Smooth muscle cell (in vitro differentiated cells): ENCODE results near the gene BYSL. TPM values are rescaled to one million over a fixed set of nuclear protein-coding genes. Genes with fewer than 3 reads are reported as not detected.

Experiments
- DNase-seq: peaks from one replicate; lab custom pipeline; 2025; ENCODE audit not compliant: unreplicated experiment; lab: John Stamatoyannopoulos, UW
- H2AFZ ChIP-seq: fragments of 200-600 bp; sonication (generic); 2 replicates; pipeline ENCODE4 v1.6.0; 2016; ENCODE audit warnings: antibody characterized with exemption, low read depth, mild to moderate bottlenecking
- H3F3A ChIP-seq: fragments of 200-600 bp; sonication (generic); 2 replicates; pipeline ENCODE4 v1.6.0; 2017; ENCODE audit warnings: antibody characterized with exemption, low read depth
- H3K27ac ChIP-seq: fragments of 200-600 bp; sonication (generic); 2 replicates; pipeline ENCODE4 v1.5.1; 2016; ENCODE audit warnings: low read depth, mild to moderate bottlenecking
- H3K27me3 ChIP-seq: fragments of 200-600 bp; sonication (generic); 2 replicates; pipeline ENCODE4 v1.6.1; 2016; ENCODE audit warnings: low read depth, mild to moderate bottlenecking
- H3K36me3 ChIP-seq: fragments of 200-600 bp; sonication (generic); 2 replicates; pipeline ENCODE4 v1.5.1; 2016; ENCODE audit warnings: low read depth
- H3K4me1 ChIP-seq: fragments of 200-600 bp; sonication (generic); 2 replicates; pipeline ENCODE4 v1.5.1; 2016; ENCODE audit warnings: low read depth
- H3K4me2 ChIP-seq: fragments of 200-600 bp; sonication (generic); 2 replicates; pipeline ENCODE4 v1.6.0; 2016; ENCODE audit warnings: mild to moderate bottlenecking
- H3K4me3 ChIP-seq: fragments of 200-600 bp; sonication (generic); 2 replicates; pipeline ENCODE4 v1.5.1; 2016; ENCODE audit warnings: mild to moderate bottlenecking
- H3K79me2 ChIP-seq: fragments of 200-600 bp; sonication (generic); 2 replicates; pipeline ENCODE4 v1.6.0; 2016; ENCODE audit warnings: low read depth, mild to moderate bottlenecking
- H3K9ac ChIP-seq: fragments of 200-600 bp; sonication (generic); 2 replicates; pipeline ENCODE4 v1.6.0; 2016; ENCODE audit warnings: low read depth
- H3K9me3 ChIP-seq: fragments of 200-600 bp; sonication (generic); replicated peaks from 2 replicates; pipeline ENCODE4 v1.5.1; 2016; ENCODE audit warnings: low read depth
- H4K20me1 ChIP-seq: fragments of 200-600 bp; sonication (generic); 2 replicates; pipeline ENCODE4 v1.6.0; 2016; ENCODE audit warnings: low read depth
- WGBS: methylation state at CpG from one replicate; pipeline ENCODE4 v1.1.7; 2016; ENCODE audit warnings: low lambda C conversion rate; 5-methylcytosine and 5-hydroxymethylcytosine counted together
- polyA plus RNA-seq: library from polyadenylated mRNA; unstranded; fragments of >200 nt; fragmentation: Nextera tagmentation; extraction: Ambion mirVana; gene quantifications from 2 replicates; pipeline ENCODE4 v1.2.1, GENCODE V29; 2016
- total RNA-seq: library from RNA; depleted of rRNA; stranded (reverse); fragments of >200 nt; gene quantifications from 2 replicates; pipeline ENCODE4 v1.2.3, GENCODE V29; 2014
- TF ChIP-seq, protein P1 (sequence below): fragments of 200-600 bp; sonication (generic); IDR thresholded peaks from 2 replicates; pipeline ENCODE4 v1.5.1; 2017; ENCODE audit warnings: borderline replicate concordance, mild to moderate bottlenecking, antibody characterized with exemption; ENCODE audit not compliant: insufficient read depth, poor library complexity, severe bottlenecking

Gene BYSL
- total and polyA plus RNA-seq, 2 experiments from 2014 or later: 11.4 to 23.8 TPM

DNA sequence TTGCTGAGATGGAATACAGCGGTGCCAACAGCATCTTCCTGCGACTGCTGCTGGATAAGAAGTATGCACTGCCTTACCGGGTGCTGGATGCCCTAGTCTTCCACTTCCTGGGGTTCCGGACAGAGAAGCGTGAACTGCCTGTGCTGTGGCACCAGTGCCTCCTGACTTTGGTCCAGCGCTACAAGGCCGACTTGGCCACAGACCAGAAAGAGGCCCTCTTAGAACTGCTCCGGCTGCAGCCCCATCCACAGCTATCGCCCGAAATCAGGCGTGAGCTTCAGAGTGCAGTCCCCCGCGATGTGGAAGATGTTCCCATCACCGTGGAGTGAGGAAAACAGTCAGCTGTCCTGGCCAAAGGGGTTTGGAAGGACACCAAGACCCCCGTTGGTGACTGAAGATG, 11.1 kb downstream of the BYSL start:
- DNase-seq: no peak
- no peak overlapping the region for H3K9ac ChIP-seq
- H3K9me3 ChIP-seq: no peaks in the 10 kb centered on the region
- peaks cover 25% of the 10 kb centered on the region for H4K20me1 ChIP-seq
- no peak overlapping the region for H3K27ac ChIP-seq
- no peaks in the 10 kb centered on the region for H3K27me3 ChIP-seq
- no peak overlapping the region for H3K4me2 ChIP-seq
- TF ChIP-seq, protein P1, sequence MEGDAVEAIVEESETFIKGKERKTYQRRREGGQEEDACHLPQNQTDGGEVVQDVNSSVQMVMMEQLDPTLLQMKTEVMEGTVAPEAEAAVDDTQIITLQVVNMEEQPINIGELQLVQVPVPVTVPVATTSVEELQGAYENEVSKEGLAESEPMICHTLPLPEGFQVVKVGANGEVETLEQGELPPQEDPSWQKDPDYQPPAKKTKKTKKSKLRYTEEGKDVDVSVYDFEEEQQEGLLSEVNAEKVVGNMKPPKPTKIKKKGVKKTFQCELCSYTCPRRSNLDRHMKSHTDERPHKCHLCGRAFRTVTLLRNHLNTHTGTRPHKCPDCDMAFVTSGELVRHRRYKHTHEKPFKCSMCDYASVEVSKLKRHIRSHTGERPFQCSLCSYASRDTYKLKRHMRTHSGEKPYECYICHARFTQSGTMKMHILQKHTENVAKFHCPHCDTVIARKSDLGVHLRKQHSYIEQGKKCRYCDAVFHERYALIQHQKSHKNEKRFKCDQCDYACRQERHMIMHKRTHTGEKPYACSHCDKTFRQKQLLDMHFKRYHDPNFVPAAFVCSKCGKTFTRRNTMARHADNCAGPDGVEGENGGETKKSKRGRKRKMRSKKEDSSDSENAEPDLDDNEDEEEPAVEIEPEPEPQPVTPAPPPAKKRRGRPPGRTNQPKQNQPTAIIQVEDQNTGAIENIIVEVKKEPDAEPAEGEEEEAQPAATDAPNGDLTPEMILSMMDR: no peak
- H3K4me3 ChIP-seq: no peak overlapping the region
- peaks cover 29% of the 10 kb centered on the region for H3F3A ChIP-seq
- no peaks in the 10 kb centered on the region for H3K4me1 ChIP-seq
- 97% methylated on average over 15 of the region's 15 CpGs for WGBS
- peaks cover 16% of the 10 kb centered on the region for H3K36me3 ChIP-seq
- no peak overlapping the region for H2AFZ ChIP-seq
- H3K79me2 ChIP-seq: no peaks in the 10 kb centered on the region

DNA sequence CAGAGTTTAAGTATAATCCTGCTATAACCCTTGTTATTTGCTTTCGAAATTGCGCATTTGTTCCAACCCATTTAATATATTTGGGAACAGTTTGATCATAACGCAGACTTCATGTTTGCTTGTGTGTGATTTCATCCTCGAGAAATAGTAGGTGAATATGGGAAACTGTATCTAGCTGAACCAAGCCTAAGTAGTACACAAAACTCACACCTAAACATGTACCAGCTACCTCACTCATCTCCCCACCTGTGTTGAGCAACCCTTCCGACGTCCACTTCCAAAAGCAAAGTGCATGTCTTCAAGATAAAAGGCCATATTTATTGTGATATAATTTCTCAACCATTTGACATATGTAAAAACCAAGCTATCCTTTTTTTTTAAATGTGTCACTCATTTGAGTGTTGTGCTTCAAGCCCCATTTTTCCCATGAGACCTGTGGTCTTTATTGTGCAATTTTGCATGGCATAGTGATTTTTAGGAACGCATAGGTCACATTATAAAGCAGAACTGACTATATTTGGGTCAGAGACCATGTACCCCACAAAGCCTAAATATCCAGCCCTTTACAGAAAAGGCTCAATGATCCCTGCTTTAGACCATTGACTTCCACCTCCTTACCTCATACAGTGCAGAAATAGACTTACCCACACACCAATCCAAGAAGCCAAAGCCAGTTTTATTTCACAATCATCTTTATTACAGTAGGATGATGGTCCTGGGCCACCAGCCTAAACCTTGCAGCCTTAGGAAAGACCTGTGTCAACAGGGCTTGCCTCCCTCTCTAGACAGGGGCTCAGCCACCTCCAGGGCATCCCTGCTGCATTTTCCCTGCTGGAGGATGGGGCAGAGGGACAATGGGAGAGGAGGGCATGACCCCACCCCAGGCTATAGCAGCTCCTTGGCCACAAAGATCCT, 13.2 kb downstream of the BYSL start:
- no peak overlapping the region for H2AFZ ChIP-seq
- no peak overlapping the region for H3K4me2 ChIP-seq
- peaks cover 35% of the 10 kb centered on the region for H4K20me1 ChIP-seq
- WGBS: 93% methylated on average over 7 of the region's 7 CpGs
- H3K4me1 ChIP-seq: peaks cover 11% of the 10 kb centered on the region
- no peak overlapping the region for H3K4me3 ChIP-seq
- H3K27me3 ChIP-seq: no peaks in the 10 kb centered on the region
- no peak overlapping the region for H3K27ac ChIP-seq
- peaks cover 8% of the 10 kb centered on the region for H3K36me3 ChIP-seq
- H3K9me3 ChIP-seq: no peaks in the 10 kb centered on the region
- TF ChIP-seq, protein P1: no peak
- H3F3A ChIP-seq: peaks cover 31% of the 10 kb centered on the region
- no peak for DNase-seq
- peaks cover 3% of the 10 kb centered on the region for H3K79me2 ChIP-seq
- no peak overlapping the region for H3K9ac ChIP-seq

- Histone ChIP-seq H3K4me1 (peaks cover 17% of the 10 kb centered on the region), H3K79me2 (peaks cover 6% of the 10 kb centered on the region), H4K20me1 (peaks cover 38% of the 10 kb centered on the region), H3K4me3 (no peak overlapping the region), H2AFZ (no peak overlapping the region), H3K27ac (no peak overlapping the region), H3K36me3 (peaks cover 8% of the 10 kb centered on the region), H3K9me3 (no peaks in the 10 kb centered on the region), H3K4me2 (no peak overlapping the region), H3K9ac (no peak overlapping the region), H3F3A (peaks cover 35% of the 10 kb centered on the region), H3K27me3 (no peaks in the 10 kb centered on the region)
- DNase-seq: no peak
- 50% methylated on average over 1 of the region's 1 CpG for WGBS
- TF ChIP-seq, protein P1: no peak
These were observed 13.9 kb downstream of the BYSL start for GRCh38 chr6:41935193-41935574.

DNA sequence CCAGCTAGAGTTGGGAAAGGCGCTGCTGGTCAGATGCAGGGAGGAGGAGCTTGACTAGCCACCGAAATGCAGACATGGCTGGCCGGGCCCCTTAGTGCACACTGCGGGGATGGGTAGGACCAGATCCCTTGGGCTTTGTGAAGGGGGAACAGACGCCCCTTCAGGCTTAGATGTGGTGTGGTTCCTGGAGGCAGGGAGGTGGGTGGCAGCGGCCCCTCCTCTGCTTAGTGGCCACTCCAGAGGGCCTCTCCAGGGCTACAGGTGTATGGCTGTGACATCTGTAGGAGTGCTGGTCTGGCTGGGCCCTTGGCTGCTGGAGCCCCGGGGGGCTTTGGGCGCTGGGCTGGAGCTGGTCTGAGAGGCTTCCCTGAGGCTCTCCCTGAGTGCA, 14.4 kb downstream of the BYSL start:
- DNase-seq: no peak
- Histone ChIP-seq H3K4me1 (peaks cover 20% of the 10 kb centered on the region), H3F3A (peaks cover 35% of the 10 kb centered on the region), H3K9me3 (no peaks in the 10 kb centered on the region), H3K27ac (no peak overlapping the region), H3K27me3 (no peaks in the 10 kb centered on the region), H3K4me3 (no peak overlapping the region), H3K9ac (no peak overlapping the region), H3K79me2 (peaks cover 10% of the 10 kb centered on the region), H3K36me3 (peaks cover 8% of the 10 kb centered on the region), H2AFZ (no peak overlapping the region), H4K20me1 (peaks cover 38% of the 10 kb centered on the region), H3K4me2 (no peak overlapping the region)
- WGBS: 92% methylated on average over 8 of the region's 8 CpGs
- TF ChIP-seq, protein P1: no peak
